Heart left ventricle (tissue), 13 donors: ENCODE data around the gene CDH8.

Source experiments
- CTCF ChIP-seq, 12 donors: fragments of 200-600 bp; sonication (generic) in 4 of 12; IDR thresholded peaks; one replicate each; pipeline versions ENCODE4 v1.5.0 to v1.8.0; 2018 to 2022; ENCODE audit warnings: antibody characterized with exemption in 12 of 12, mild to moderate bottlenecking in 5 of 12
- POLR2A ChIP-seq, 2 donors: fragments of 450-650 bp; IDR thresholded peaks; one replicate each; pipeline ENCODE4 v1.6.1; 2017; ENCODE audit warnings: antibody characterized with exemption in 2 of 2, mild to moderate bottlenecking in 2 of 2, moderate library complexity in 2 of 2
- donor health status: ischemic (EF 13 %, LVEDD 7.1; RV severe dilation, severe dysfunction).
- donor health status: DM: no; HTN: yes; CAD: no.
- donor health status: DM: no; HTN: no; CAD: no.
- donor health status: ischemic (EF 25% LVEDD 6.9; RV normal size, moderate dysfunction).
- donor health status: ischemic (EF 25% LVEDD 5.7; RV mildly dilated, moderate dysfunction).
- donor health status: ischemic (EF 35%, LVEDD 5.7; RV mildly dilated, moderate dysfunction).
- donor health status: nonischemic (EF 11% LVEDD 7.7; RV severe dilation, severe dysfunction).
- donor health status: DM: yes; HTN: yes; CAD: no.
- donor health status: PGD.
- donor health status: ischemic (EF 29% LVEDD 5.4; RV normal size, mild dysfunction).
- donor health status: nonischemic (EF 23%, LVEDD 6.1; RV moderate dilation, normal function).

DNA sequence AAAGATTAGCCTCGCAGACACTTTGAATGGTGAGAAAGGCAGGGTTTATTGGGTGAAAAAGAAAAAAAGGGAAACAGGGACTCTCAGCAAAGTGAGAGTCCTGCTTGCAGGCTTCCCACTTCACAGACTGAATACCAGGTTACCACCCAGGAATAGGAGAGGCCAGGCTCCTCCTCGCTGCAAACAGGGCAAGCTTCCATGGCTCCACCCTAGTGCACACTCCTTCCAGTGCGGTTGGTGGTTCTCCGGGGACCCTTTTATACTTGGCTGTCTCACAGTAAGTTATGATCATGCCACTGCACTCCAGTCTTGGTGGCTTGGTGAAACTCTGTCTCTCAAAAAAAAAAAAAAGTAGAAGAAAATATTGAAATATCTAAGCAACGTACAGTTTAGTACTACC lies 30.5 kb upstream of the CDH8 start:
- TF ChIP-seq POLR2A (IDR thresholded peaks at IDR 0.05) (no peak), CTCF (IDR thresholded peaks at IDR 0.05) (no peak)
